PC-9 (cell line): Measurements from ENCODE around the gene PCID2.

ENCODE experiments used
- EZH2 ChIP-seq: fragments of 200-600 bp; sonication (generic); IDR thresholded peaks from 2 replicates; pipeline ENCODE4 v1.8.0; 2017; ENCODE audit warnings: antibody characterized with exemption, low read depth
- TF ChIP-seq, protein P1 (sequence below): fragments of 200-600 bp; sonication (generic); conservative IDR thresholded peaks from 2 replicates; pipeline ENCODE4 v1.6.1; 2017; ENCODE audit warnings: mixed run types, antibody characterized with exemption, mild to moderate bottlenecking, moderate library complexity

DNA sequence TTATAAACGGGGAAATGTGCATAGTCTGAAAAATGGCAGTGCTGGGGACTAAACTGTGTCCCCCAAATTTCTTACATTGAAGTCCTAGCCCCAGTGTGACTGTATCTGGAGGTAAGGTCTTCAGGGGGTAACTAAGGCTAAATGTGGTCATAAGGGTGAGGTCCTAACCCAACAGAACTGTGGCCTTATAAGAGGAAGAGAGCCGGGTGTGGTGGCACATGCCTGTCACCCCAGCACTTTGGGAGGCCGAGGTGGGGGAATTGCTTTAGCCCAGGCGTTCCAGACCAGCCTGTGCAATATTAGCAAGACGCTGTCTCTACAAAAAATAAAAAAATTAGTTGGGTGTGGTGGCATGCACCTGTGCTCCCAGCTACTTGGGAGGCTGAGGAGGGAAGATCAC lies 32.2 kb downstream of the PCID2 start:
- TF ChIP-seq, protein P1, sequence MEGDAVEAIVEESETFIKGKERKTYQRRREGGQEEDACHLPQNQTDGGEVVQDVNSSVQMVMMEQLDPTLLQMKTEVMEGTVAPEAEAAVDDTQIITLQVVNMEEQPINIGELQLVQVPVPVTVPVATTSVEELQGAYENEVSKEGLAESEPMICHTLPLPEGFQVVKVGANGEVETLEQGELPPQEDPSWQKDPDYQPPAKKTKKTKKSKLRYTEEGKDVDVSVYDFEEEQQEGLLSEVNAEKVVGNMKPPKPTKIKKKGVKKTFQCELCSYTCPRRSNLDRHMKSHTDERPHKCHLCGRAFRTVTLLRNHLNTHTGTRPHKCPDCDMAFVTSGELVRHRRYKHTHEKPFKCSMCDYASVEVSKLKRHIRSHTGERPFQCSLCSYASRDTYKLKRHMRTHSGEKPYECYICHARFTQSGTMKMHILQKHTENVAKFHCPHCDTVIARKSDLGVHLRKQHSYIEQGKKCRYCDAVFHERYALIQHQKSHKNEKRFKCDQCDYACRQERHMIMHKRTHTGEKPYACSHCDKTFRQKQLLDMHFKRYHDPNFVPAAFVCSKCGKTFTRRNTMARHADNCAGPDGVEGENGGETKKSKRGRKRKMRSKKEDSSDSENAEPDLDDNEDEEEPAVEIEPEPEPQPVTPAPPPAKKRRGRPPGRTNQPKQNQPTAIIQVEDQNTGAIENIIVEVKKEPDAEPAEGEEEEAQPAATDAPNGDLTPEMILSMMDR, result no peak
- no peak for TF ChIP-seq EZH2
